ENCODE data around the gene NFATC2.
A peak's percentile ranks its signal among the peaks of the same experiment; 100 is the strongest.
"Not testable (repeated sequence)": the region's sequence is repeated elsewhere in the genome, so short reads cannot be mapped to it uniquely, and the experiment has no call there.

NFATC2 gene

GRCh38 chr20:51493346-51493791 lies 49.1 kb downstream of the NFATC2 start:
- no peak for DNase-seq

- no peak for DNase-seq
Observed at GRCh38 chr20:51492167-51493092, 50.1 kb downstream of the NFATC2 start.

DNA sequence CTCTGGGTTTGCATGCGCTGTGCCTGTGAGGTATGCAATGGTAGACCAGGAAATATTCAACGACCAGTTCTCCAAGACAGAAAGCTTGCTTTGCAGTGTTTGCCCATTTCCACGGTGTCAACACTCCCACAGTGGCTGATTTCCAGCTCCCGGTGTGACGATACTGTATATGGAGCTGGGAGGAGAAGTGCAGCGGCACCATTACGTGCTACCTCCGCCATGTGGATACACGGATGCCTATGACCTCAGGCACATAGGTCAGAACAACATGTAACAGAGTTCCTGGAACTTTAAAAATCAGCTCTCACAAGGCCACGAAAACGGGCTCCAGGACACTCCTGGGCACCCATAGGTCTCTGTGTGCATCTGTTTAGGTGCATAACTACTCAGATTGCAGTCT lies 51.1 kb downstream of the NFATC2 start:
- DNase-seq: no peak

- no peak for DNase-seq
Observed at GRCh38 chr20:51490635-51491034, 51.9 kb downstream of the NFATC2 start.

- DNase-seq: no peak
Observed at GRCh38 chr20:51489611-51490010, 52.9 kb downstream of the NFATC2 start.

GRCh38 chr20:51488331-51488730 lies 54.2 kb downstream of the NFATC2 start:
- no peak for DNase-seq

GRCh38 chr20:51487565-51488268 lies 54.8 kb downstream of the NFATC2 start:
- DNase-seq: no peak

- DNase-seq: no peak
Observed at GRCh38 chr20:51487076-51487475, 55.4 kb downstream of the NFATC2 start.

- no peak for DNase-seq
Observed at GRCh38 chr20:51486197-51487005, 56.1 kb downstream of the NFATC2 start.

DNA sequence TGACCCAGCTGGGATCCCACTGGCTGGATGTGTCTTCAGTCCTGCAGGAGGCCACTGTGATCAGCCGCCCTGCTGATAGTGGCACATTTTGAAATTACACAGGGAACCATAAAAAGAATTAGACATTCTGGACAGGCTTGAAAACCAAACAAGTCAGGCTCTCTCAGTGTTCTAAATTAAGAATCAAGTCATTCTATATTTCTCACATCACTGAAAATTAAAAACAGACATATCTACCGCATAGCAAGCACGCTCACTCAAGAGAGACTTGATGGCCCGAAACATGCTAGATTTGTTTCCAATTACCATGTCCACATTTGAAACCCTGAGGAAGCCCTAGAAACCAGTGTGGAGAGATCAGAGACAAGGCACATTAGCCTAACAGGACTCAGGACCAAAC lies 57.7 kb downstream of the NFATC2 start:
- no peak for DNase-seq

DNA sequence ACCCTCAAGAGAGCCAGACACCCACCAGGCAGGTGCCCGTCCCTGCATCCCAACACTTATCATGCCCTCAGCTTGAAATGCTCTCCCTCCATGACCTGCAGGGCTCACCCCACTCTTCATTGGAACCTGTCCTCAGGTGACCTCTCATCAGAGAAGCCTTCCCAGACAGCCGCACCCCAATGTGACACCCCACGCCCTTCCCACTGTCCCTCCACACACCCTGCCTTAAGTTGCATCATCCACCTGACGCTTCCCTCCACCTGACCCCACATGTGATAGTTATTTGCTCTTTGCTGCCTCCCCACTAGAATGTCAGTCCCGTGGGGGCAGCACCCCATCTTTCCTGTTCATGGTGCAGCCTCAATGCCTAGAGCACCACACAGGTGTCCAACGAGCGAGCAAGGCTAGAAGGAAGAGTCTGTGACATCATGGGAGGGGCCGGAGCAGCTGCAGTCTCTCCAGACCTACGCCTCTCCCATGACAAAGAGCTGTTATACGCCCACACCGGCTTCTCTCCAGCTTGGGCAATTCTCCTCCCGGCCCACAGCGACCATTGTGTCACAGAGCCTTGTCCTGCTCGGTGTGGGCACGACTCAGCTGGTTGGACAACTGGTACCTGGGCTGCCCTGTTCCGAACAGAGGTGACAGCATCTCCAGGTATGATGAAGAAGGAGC lies 58.2 kb downstream of the NFATC2 start:
- DNase-seq: no peak

- DNase-seq: no peak
Observed at GRCh38 chr20:51482836-51483473, 59.6 kb downstream of the NFATC2 start.

DNA sequence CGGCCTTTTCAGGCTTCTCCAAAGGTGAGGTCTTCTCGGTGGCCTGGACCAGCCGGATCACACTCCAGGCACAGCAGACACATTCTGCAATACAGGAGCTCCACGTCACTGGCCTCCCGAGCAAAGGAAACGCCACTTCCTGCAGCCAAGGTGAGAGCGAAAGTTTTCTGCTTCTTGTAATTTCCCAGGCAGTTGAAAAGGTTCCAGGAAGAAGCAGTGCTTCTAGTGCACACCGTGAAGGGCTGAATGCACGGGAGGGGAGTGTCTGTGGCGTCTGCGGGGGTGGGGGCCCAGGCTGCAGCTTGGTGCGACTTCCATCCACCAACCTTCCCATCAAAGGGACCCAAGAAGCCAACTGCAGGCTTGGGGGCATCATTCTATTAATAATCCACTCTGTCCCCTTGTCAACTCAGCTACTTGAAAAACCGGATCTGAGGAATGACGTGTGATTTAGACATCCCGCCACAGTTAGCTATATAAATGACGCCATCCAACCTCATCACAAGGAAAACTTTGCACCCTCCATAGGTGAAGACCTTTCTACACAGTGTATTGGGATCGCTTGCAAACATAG lies 61.1 kb downstream of the NFATC2 start:
- DNase-seq: peak; percentile 53

DNA sequence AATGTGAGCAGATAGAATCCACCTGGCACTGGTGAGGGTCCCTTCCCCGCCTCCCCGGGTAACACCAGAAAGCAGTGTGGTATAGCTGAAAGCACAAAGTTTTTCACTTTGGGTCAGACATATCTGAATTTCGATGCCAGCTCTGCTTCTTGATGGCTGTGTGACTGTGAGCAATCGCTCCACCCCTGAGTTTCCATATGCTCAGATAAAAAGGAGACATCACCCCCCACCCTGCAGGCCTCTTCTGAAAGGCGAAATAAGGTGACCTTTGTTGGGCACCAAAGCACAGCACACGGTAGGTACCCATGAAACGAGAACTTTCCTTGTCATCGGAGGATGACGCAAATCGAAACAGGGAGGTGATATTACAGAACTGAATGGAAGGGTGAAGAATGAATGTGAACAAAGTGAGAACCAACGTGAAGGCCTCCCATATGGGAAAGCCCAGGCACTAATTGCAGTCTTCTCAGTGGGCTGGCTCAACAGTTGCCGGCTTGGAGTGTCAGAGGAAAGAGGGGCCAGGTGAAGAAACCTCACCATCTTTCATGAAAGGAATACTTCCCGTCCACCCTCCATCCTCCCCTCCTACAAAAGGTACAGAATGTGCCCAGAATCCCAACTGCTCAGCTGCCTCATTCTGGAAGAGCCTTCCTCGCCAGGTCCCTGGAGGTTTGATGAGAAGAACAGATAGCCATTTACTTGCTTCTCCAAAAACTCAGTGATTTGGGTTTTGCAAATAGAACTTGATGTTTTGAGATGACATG lies 61.8 kb downstream of the NFATC2 start:
- peak; percentile 32 for DNase-seq

- not testable (repeated sequence) for DNase-seq
Observed at GRCh38 chr20:51476106-51476505, 66.4 kb downstream of the NFATC2 start.

- no peak for DNase-seq
Observed at GRCh38 chr20:51473771-51474170, 68.7 kb downstream of the NFATC2 start.

DNA sequence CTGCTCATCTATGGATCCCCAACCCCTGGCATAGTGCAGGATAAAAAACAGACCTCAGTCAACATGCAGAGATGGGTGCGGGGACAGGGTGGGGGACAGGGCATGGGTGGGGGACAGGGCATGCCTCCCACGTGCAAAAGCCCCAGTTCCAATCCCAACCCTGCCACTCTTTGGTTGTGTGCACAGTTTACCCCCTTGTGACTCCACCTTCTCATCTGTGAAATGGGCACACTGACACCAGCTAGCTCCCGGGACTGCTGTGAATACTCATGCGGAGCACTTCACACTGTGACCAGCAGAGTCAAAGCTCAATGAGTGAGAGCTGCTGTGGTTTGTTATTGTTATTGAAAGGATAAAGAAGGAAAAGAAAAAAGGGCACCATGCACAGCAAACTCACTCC lies 69.3 kb downstream of the NFATC2 start:
- DNase-seq: no peak

- DNase-seq: no peak
Observed at GRCh38 chr20:51470907-51471411, 71.6 kb downstream of the NFATC2 start.

- DNase-seq: no peak
Observed at GRCh38 chr20:51470499-51470820, 72.1 kb downstream of the NFATC2 start.

DNA sequence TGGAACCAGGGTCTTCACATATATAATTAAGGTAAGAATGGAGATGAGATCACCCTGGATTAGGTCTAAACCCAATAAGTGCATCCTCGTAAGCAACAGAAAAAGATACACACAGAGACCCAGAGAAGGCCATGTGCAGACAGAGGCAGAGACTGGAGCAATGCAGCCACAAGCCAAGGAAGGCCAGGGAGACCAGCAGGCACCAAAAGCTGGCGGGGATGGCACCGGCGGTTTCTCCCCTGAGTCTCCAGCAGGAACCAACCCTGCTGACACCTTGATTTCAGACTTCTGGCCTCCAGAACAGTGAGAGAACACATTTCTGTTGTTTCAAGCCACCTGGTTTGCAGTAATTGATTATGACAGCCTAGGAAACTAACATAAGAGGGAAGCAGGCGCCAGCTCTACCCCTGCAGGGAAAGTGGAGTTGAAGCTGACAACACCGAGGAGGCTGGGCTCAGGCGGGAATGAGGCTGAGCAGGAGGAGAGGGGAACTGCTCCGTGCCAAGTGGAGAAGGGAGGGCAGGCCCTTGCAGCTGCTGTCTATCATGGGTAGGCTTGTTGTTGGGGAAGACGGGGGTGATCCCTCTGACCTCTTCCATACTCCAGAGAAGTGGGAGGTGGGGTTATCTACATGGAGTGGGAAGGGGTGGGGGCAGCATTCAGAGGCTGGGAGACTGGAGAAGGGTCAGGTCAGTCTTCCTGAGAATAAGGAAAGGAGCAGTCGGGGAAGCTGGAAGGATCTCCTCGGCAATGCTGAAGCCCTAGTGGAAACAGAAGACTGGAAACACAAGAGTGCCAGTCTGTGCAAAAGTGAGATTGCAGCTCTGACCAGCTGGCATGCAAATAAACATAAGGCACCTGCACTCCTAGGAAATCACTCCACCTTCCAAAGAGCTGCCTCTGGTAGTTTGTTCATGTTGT lies 72.7 kb downstream of the NFATC2 start:
- no peak for DNase-seq

All from CD4-positive, alpha-beta T cell treated with Interleukin-12 subunit alpha and Interleukin-12 subunit beta, for 1 hour (primary cell).